Endometrial microvascular endothelial cells (primary cell): ENCODE measurements around the gene HTR4. TPM values are rescaled to one million over a fixed set of nuclear protein-coding genes. Genes with fewer than 3 reads are reported as not detected.
"Not testable (repeated sequence)": the region's sequence is repeated elsewhere in the genome, so short reads cannot be mapped to it uniquely, and the experiment has no call there.

ENCODE experiments used
- in situ Hi-C: cut with HindIII; loops from 2 replicates; pipeline ENCODE4 v1.10.0; 2017; ENCODE audit warnings: low sequenced_read_pairs, low pct_unique_long_range_greater_than_20kb; ENCODE audit errors: inconsistent ontology term
- total RNA-seq: library from RNA; depleted of rRNA; stranded (reverse); fragments of >200 nt; gene quantifications from one replicate; pipeline ENCODE4 v1.2.3, GENCODE V29; 2015; ENCODE audit errors: inconsistent ontology term

Gene HTR4
- total RNA-seq, 1 donor from 2014 or later = not detected

DNA sequence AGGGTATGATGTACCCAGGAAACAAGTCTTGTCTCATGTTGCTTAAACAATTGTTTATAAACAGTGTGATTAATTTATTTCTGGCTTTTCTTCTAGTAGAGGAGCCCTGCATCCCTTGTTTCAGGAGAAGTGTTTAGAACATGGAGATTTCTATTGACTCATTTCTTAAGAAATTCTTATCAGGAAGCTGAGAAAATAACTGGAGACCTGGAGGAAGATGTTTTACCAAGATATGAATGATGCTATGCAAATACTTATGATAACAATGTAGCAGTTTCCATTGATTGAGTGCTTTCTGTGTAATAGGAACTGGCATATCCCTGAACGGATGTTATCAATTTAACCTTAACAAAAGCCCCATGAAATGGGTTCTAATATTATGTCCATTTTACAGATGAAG lies 162.0 kb downstream of the HTR4 start:
- in situ Hi-C loops = no loop called here

DNA sequence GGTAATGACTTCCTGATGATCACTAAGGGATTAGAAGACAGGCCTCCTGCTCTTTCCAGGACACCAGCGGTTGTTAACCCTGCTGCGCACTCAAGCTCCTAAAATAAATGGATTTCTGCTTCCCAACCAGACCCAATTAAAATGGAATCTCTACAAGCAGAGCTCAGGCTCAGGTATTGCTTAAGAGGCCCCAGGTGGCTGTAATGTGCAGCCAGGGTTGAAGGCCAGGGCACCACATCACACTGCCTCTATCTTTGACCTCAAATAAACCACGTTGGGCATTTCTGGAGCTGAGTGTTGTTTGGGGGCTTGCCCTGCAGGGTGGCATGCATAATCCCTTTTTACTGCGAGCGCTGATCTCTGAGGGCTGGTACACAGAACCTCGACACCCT lies 162.5 kb downstream of the HTR4 start:
- in situ Hi-C loops = no loop called here

GRCh38 chr5:148491015-148491792 lies 163.1 kb downstream of the HTR4 start:
- in situ Hi-C loops = no loop called here

DNA sequence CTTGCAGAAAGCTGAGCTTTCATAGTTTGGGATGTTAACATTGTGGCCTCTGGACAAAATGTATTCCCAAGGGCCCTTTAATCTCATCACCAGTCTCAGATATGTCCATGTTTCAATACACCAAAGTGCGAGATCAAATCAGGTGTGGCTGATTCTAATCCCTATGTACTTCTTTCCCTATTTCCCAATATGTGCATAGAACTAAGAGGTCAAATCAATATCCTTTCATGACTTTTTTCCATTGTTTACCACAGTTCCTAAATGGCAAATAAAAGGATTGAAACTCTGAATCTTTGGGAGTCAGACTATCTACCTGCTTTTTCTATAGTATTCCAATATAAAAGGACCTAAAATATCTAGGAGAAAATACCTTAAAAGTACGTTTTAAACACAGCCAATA lies 165.6 kb downstream of the HTR4 start:
- in situ Hi-C loops = no loop called here

DNA sequence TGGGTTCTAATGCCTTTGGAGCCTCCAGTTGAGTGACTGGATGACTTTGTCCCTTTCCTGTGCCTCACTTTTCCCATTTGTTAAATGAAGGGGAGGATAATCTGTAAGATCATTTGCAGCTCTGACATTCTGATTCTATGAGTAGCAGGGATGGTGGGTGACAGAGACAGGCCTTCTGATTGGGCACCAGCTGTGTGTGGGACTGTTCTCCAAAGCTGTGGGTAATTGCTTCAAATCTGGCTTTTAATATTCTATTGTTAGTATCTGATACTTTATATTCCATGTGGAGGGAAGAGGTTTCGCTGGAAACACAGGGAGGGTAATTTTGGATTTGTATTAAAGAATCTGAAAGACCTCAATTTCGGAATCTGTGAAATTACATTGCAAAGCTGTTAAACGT lies 167.9 kb downstream of the HTR4 start:
- in situ Hi-C loops = no loop called here

DNA sequence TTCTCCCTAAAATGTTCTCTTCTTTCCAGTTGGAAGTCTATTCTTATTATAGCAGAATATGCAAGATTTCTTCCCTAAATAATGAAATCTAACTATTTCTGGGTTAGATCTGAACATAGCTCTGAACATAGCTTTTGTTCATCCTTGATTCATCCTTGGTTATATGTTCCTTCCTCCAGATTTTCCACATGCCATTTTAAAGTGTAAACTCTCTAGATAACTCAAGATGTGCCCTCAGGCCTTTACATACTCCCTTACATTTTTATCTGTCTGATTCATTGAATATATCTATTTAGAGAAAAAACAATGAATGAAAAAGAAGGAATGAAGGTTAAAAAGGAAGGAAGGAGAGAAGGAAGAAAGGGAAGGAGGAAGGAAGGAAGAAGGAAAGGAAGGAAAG lies 169.7 kb downstream of the HTR4 start:
- in situ Hi-C loops = no loop called here

GRCh38 chr5:148483750-148484149 lies 170.6 kb downstream of the HTR4 start:
- in situ Hi-C loops = no loop called here

DNA sequence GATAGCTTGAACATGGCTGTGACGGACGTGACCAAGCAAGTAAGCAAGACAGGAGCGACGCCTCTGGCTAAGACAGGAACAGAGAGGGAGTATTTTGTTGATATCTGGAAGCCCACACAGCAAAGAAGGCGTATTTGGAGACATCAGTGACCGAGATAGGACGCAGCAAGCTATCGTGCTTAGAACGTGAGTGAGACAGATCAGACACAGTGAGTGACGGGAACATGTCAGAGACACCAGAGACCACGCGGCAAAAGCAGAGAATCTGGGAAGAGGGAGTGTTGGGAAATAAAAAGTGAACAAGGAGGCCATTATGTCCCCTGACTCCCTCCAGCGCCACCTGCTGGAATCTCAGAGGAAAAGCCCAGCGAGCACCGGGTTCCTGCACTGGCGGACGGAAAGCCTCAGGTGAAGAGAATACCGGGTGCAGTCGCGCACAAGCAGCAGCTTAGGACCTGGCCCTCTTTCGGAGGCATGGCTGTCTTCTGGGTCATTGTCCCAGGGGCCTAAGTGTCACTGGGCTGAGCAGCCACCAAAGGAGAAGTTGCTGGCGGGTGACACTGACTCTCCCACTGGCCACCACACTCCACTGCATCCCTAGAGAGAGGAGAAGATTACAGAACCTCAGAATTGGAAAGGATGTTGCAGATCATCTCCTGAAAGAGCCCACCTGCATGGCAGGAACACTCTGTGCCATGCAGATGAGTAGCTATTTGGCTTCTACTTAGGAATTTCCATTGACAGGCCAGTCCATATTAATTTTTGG lies 171.4 kb downstream of the HTR4 start:
- in situ Hi-C loops = no loop called here

GRCh38 chr5:148482196-148482595 lies 172.1 kb downstream of the HTR4 start:
- in situ Hi-C loops = no loop called here

GRCh38 chr5:148477429-148477828 lies 176.9 kb downstream of the HTR4 start:
- in situ Hi-C loops = no loop called here

DNA sequence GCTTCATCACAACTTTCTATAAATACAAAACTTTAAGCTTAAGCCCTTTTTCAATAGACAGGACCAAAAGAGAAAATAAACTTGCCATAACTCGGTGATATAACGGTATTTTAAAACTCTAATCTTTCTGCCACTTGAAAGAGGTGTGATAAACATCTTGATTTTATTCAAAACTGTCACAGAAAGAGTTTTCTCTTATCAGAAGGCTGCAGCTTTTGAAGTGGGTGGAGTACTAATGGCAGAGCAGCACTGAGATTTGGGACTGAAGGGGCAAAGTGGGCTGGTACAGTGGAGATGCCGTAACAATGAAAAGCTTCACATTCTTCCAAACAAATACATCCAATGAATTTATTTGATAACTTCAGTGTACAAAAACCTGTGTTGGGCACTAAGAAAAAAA lies 178.0 kb downstream of the HTR4 start:
- in situ Hi-C loops = no loop called here

DNA sequence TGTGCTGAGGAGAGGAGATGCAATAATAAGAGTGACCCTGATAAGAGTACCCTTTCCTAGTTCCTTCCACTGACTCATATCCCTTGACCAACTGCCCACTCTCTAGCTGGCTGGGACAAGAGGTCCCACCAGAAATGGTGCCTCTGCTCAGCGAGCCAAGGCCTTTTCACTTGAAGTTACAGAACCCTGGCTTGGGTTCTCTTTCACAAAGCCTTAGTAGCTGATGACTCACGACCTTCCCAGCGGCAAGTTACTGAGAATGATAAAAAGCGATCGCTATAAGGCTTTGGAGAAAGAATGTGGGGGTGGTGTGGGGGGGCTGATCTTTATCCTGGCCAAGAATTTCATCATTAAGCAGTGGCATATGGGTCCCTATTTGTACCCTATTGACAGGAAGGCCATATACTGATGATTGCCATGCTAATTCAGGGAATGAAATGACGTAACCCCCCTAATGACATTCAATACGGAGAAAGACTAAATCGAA lies 180.3 kb downstream of the HTR4 start:
- in situ Hi-C loops = no loop called here

DNA sequence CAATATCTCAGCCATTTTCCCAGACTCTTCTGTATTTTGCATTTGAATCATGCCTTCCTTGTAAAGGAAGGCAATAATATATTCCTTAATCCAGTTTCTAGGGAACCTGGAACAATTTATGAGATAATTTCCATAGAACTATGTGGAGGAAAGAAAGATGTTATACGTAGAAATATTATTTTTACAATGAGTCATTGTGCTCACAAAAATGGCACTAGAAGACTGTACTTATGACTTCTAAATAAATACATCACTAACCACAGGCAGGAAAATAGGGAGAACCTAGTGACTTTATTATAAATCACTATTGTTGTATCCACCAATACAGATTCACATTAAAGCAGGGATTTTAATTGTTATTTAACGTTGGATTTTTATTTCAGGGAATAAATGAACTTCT lies 182.9 kb downstream of the HTR4 start:
- in situ Hi-C loops = no loop called here

DNA sequence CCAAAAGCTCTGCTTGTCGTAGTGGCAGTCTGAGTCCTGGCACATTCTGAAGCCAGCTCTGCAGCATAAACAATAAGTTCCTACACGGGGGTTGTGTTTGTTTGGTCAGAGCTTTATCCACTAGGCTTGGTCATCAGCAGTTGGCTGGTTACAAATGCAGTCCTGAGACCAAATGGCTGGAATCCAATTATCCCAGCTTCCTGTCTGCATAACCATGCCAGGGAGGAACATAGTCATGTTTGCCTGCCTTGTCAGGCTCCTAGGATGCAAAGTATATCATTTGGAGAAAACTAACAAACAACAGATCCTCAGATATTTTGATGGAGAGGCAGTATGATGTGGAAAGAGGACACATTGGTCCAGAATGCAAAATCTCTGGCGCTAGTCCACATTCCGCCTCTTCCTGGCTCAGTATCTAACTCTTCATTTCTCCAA lies 184.8 kb downstream of the HTR4 start:
- in situ Hi-C loops = no loop called here

DNA sequence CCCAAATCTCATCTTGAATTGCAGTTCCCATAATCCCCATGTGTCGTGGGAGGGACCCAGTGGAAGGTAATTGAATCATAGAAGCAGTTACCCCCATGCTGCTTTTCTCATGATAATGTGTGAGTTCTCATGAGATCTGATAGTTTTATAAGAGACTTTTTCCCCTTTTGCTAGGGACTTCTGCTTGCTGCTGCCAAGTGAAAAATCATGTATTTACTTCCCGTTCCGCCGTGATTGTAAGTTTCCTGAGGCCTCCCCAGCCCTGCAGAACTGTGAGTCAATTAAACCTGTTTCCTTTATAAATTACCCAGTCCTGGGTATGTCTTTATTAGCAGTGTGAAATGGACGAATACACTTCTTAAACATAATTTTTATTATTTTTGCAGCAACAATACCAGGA lies 185.6 kb downstream of the HTR4 start:
- in situ Hi-C loops = not testable (repeated sequence)

DNA sequence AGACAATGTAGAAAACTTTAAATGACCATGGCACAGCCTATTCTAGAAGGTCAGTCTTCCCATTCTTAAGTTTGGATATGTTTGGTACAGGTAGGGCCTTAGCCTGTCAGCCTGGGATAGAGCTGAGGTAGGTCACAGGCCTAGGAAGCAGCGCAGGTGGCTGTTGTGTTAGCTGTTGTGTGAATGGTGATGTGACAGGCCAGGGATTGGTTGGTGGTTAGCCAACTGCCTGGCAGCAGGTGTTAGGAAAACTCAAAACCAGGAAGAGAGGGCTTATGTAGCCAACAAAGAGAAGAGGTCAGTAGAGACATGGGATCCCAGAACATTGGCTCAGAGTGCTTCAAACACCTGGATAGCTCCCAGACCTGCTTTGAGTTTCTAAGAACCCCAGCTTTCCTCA lies 186.4 kb downstream of the HTR4 start:
- in situ Hi-C loops = no loop called here

GRCh38 chr5:148466236-148466580 lies 188.1 kb downstream of the HTR4 start:
- in situ Hi-C loops = no loop called here

DNA sequence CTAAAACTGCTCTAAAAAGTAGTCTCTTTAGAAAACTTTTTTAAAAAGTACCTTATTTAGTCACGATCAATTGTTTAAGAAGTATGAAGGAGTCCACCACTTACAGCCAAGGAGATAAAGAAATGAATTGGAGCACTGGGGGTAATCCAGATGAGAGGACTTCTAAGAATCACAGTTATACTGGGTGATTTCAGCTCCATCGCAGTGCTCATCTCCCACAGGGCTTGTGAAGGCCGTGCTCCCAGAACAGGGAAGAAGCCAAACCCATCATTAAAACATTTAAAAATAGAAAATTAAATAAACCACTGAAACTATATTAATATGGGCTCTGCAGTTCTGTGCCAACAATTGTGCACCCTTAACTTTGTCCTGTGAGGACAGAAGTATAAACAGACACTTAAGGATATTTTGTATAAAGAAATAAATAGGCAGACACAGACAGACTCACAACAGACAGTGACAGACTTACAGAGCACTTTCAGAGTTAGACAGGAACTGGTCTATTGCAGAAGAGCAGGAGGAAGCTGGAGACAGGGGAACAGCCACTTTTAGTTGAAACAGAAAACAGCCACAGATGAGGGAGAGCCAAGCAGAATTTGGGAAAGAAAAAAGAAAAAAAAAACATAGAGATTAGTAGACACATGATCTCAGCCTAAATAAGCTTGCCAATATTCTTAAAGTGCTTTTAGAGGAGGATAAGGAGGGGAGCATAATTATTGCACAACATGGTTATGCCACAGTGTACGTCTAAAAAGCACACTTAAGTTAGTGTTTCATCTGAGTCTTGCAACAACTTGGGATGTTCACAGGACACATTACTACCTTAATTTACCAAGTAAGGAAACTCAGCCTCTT lies 188.7 kb downstream of the HTR4 start:
- in situ Hi-C loops = no loop called here

- in situ Hi-C loops = no loop called here
Observed at GRCh38 chr5:148459669-148460068, 194.7 kb downstream of the HTR4 start.
